ENCODE results near the gene RPL27. TPM values are rescaled to one million over a fixed set of nuclear protein-coding genes. Genes with fewer than 3 reads are reported as not detected.

The RPL27 gene
- total RNA-seq, 1 donor from 2014 or later, result 1,032 TPM

- Histone ChIP-seq H3K9me3 (ENCODE audit: insufficient read depth, low read depth, low read length) (no peaks in the 10 kb centered on the region), H3K79me2 (ENCODE audit: insufficient read depth, low read length) (peaks cover 27% of the 10 kb centered on the region), H3K4me1 (ENCODE audit: insufficient read depth, low read length) (peaks cover 15% of the 10 kb centered on the region), H3K27ac (ENCODE audit: low read depth, low read length) (no peak overlapping the region), H3K9ac (ENCODE audit: low read length) (no peak overlapping the region), H4K20me1 (ENCODE audit: insufficient read depth, low read length) (peaks cover 32% of the 10 kb centered on the region), H3K4me3 (ENCODE audit: insufficient read depth, low read depth, low read length) (no peak overlapping the region), H3K36me3 (ENCODE audit: insufficient read depth, low read length) (peaks cover 8% of the 10 kb centered on the region), H3K27me3 (ENCODE audit: insufficient read depth, low read length) (no peaks in the 10 kb centered on the region), H2AFZ (ENCODE audit: low read depth, low read length) (no peak overlapping the region), H3K4me2 (ENCODE audit: low read length) (no peak overlapping the region)
- H3K9me3 Mint-ChIP-seq (ENCODE audit: unreplicated experiment), result no peaks in the 10 kb centered on the region
- no peak overlapping the region for H3K27ac Mint-ChIP-seq (ENCODE audit: unreplicated experiment)
- no peak overlapping the region for H3K4me3 Mint-ChIP-seq (ENCODE audit: unreplicated experiment)
- peaks cover 13% of the 10 kb centered on the region for H3K36me3 Mint-ChIP-seq (ENCODE audit: low read depth, unreplicated experiment)
- TF ChIP-seq EZH2 (IDR thresholded peaks at IDR 0.05; ENCODE audit: insufficient read depth, low read length), result no peak
- TF ChIP-seq CTCF (IDR thresholded peaks at IDR 0.05; ENCODE audit: insufficient read depth, low read depth, low read length), result no peak
- H3K4me1 Mint-ChIP-seq (ENCODE audit: low read depth, unreplicated experiment), result peaks cover 52% of the 10 kb centered on the region
- no peaks in the 10 kb centered on the region for H3K27me3 Mint-ChIP-seq (ENCODE audit: low read depth, unreplicated experiment)
- FAIRE-seq (no peak), DNase-seq (ENCODE audit: low read depth) (no peak)
These were observed 17.4 kb downstream of the RPL27 start for GRCh38 chr17:43015579-43015978.

- peaks cover 11% of the 10 kb centered on the region for H3K36me3 Mint-ChIP-seq (ENCODE audit: low read depth, unreplicated experiment)
- Histone ChIP-seq H3K9me3 (ENCODE audit: insufficient read depth, low read depth, low read length) (no peaks in the 10 kb centered on the region), H3K9ac (ENCODE audit: low read length) (no peak overlapping the region), H3K36me3 (ENCODE audit: insufficient read depth, low read length) (peaks cover 8% of the 10 kb centered on the region), H3K4me3 (ENCODE audit: insufficient read depth, low read depth, low read length) (no peak overlapping the region), H3K27me3 (ENCODE audit: insufficient read depth, low read length) (no peaks in the 10 kb centered on the region), H3K4me2 (ENCODE audit: low read length) (no peak overlapping the region), H2AFZ (ENCODE audit: low read depth, low read length) (no peak overlapping the region), H4K20me1 (ENCODE audit: insufficient read depth, low read length) (peaks cover 32% of the 10 kb centered on the region), H3K27ac (ENCODE audit: low read depth, low read length) (no peak overlapping the region), H3K4me1 (ENCODE audit: insufficient read depth, low read length) (peaks cover 19% of the 10 kb centered on the region), H3K79me2 (ENCODE audit: insufficient read depth, low read length) (peaks cover 32% of the 10 kb centered on the region)
- no peak for FAIRE-seq
- no peak for TF ChIP-seq EZH2 (IDR thresholded peaks at IDR 0.05; ENCODE audit: insufficient read depth, low read length)
- TF ChIP-seq CTCF (IDR thresholded peaks at IDR 0.05; ENCODE audit: insufficient read depth, low read depth, low read length), result no peak
- H3K27me3 Mint-ChIP-seq (ENCODE audit: low read depth, unreplicated experiment), result no peaks in the 10 kb centered on the region
- H3K4me1 Mint-ChIP-seq (ENCODE audit: low read depth, unreplicated experiment), result peaks cover 49% of the 10 kb centered on the region
- no peak overlapping the region for H3K27ac Mint-ChIP-seq (ENCODE audit: unreplicated experiment)
- peak overlapping the region; percentile 64 for H3K4me3 Mint-ChIP-seq (ENCODE audit: unreplicated experiment)
- no peak for DNase-seq (ENCODE audit: low read depth)
- H3K9me3 Mint-ChIP-seq (ENCODE audit: unreplicated experiment), result no peaks in the 10 kb centered on the region
These were observed 18.0 kb downstream of the RPL27 start for GRCh38 chr17:43016216-43016615.

- H3K27ac Mint-ChIP-seq (ENCODE audit: unreplicated experiment), result peak overlapping the region; percentile 69
- Histone ChIP-seq H3K79me2 (ENCODE audit: insufficient read depth, low read length) (peaks cover 42% of the 10 kb centered on the region), H3K4me1 (ENCODE audit: insufficient read depth, low read length) (peaks cover 20% of the 10 kb centered on the region), H3K27me3 (ENCODE audit: insufficient read depth, low read length) (no peaks in the 10 kb centered on the region), H2AFZ (ENCODE audit: low read depth, low read length) (no peak overlapping the region), H3K4me2 (ENCODE audit: low read length) (peak overlapping the region; percentile 22), H3K36me3 (ENCODE audit: insufficient read depth, low read length) (peaks cover 8% of the 10 kb centered on the region), H4K20me1 (ENCODE audit: insufficient read depth, low read length) (peaks cover 32% of the 10 kb centered on the region), H3K27ac (ENCODE audit: low read depth, low read length) (no peak overlapping the region), H3K9me3 (ENCODE audit: insufficient read depth, low read depth, low read length) (no peaks in the 10 kb centered on the region), H3K9ac (ENCODE audit: low read length) (no peak overlapping the region), H3K4me3 (ENCODE audit: insufficient read depth, low read depth, low read length) (no peak overlapping the region)
- DNase-seq (ENCODE audit: low read depth) (no peak), FAIRE-seq (no peak)
- peak overlapping the region; percentile 6 for H3K4me3 Mint-ChIP-seq (ENCODE audit: unreplicated experiment)
- no peaks in the 10 kb centered on the region for H3K9me3 Mint-ChIP-seq (ENCODE audit: unreplicated experiment)
- H3K36me3 Mint-ChIP-seq (ENCODE audit: low read depth, unreplicated experiment), result peaks cover 11% of the 10 kb centered on the region
- H3K27me3 Mint-ChIP-seq (ENCODE audit: low read depth, unreplicated experiment), result no peaks in the 10 kb centered on the region
- peaks cover 46% of the 10 kb centered on the region for H3K4me1 Mint-ChIP-seq (ENCODE audit: low read depth, unreplicated experiment)
- TF ChIP-seq EZH2 (IDR thresholded peaks at IDR 0.05; ENCODE audit: insufficient read depth, low read length) (no peak), CTCF (IDR thresholded peaks at IDR 0.05; ENCODE audit: insufficient read depth, low read depth, low read length) (no peak)
These were observed 20.0 kb downstream of the RPL27 start for GRCh38 chr17:43018008-43018853.
